ENCODE data around the gene SPAG17. TPM values are rescaled to one million over a fixed set of nuclear protein-coding genes. Genes with fewer than 3 reads are reported as not detected.

The SPAG17 gene
- total and polyA plus RNA-seq, 2 experiments from 2014 or later = 1.0 to 1.1 TPM

DNA sequence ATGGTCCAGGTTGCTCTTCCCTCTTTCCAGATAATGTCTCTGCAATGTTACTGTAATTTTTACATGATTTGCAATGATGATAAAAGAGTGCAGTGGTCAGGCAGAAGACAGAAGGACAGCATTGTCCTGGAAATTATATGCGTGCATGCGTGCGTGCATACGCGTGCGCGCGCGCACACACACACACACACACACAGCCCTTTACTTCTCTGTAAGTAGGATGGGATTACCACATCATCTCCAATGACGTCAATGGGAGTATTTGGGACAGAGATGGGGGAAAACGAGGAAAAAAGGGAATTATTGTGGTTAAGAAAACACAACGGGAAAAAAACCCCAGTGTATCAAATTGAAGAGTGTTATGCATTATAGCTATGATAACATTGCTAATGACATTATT lies 99.7 kb downstream of the SPAG17 start:
- Mint-ChIP-seq H3K27ac (no peak overlapping the region), H3K4me1 (peaks cover 11% of the 10 kb centered on the region), H3K27me3 (ENCODE audit: insufficient read depth, low read depth, poor library complexity) (peaks cover 3% of the 10 kb centered on the region), H3K4me3 (no peak overlapping the region), H3K36me3 (ENCODE audit: low read depth) (no peaks in the 10 kb centered on the region), H3K9me3 (no peaks in the 10 kb centered on the region)
- no peaks in the 10 kb centered on the region for H3F3A ChIP-seq (replicated peaks; ENCODE audit: low read depth)
- no peak overlapping the region for H3K4me2 ChIP-seq
- H3K36me3 ChIP-seq (ENCODE audit: insufficient read depth) = no peaks in the 10 kb centered on the region
- no peak overlapping the region for H3K4me3 ChIP-seq
- peaks cover 15% of the 10 kb centered on the region for H3K4me1 ChIP-seq (ENCODE audit: insufficient read depth)
- no peaks in the 10 kb centered on the region for H3K27me3 ChIP-seq (ENCODE audit: insufficient read depth)
- H3K27ac ChIP-seq (ENCODE audit: low read depth) = no peak overlapping the region
- ATAC-seq (no peak), DNase-seq (ENCODE audit: low spot score) (no peak)
- no peaks in the 10 kb centered on the region for H4K20me1 ChIP-seq (replicated peaks; ENCODE audit: insufficient read depth)
- no peak overlapping the region for H2AFZ ChIP-seq
- no peaks in the 10 kb centered on the region for H3K9me2 ChIP-seq (ENCODE audit: insufficient read depth)
- H3K79me2 ChIP-seq (replicated peaks; ENCODE audit: insufficient read depth) = no peaks in the 10 kb centered on the region
- TF ChIP-seq EZH2phosphoT487 (IDR thresholded peaks at IDR 0.05; ENCODE audit: unreplicated experiment) (no peak), STAT1 (IDR thresholded peaks at IDR 0.05; ENCODE audit: unreplicated experiment) (no peak), EZH2 (IDR thresholded peaks at IDR 0.05; ENCODE audit: low read depth, unreplicated experiment) (no peak)
- TF ChIP-seq, protein P1, sequence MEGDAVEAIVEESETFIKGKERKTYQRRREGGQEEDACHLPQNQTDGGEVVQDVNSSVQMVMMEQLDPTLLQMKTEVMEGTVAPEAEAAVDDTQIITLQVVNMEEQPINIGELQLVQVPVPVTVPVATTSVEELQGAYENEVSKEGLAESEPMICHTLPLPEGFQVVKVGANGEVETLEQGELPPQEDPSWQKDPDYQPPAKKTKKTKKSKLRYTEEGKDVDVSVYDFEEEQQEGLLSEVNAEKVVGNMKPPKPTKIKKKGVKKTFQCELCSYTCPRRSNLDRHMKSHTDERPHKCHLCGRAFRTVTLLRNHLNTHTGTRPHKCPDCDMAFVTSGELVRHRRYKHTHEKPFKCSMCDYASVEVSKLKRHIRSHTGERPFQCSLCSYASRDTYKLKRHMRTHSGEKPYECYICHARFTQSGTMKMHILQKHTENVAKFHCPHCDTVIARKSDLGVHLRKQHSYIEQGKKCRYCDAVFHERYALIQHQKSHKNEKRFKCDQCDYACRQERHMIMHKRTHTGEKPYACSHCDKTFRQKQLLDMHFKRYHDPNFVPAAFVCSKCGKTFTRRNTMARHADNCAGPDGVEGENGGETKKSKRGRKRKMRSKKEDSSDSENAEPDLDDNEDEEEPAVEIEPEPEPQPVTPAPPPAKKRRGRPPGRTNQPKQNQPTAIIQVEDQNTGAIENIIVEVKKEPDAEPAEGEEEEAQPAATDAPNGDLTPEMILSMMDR (conservative IDR thresholded peaks at IDR 0.05; ENCODE audit: low read depth in 2 of 2) = no peak
- TF ChIP-seq, protein P2, sequence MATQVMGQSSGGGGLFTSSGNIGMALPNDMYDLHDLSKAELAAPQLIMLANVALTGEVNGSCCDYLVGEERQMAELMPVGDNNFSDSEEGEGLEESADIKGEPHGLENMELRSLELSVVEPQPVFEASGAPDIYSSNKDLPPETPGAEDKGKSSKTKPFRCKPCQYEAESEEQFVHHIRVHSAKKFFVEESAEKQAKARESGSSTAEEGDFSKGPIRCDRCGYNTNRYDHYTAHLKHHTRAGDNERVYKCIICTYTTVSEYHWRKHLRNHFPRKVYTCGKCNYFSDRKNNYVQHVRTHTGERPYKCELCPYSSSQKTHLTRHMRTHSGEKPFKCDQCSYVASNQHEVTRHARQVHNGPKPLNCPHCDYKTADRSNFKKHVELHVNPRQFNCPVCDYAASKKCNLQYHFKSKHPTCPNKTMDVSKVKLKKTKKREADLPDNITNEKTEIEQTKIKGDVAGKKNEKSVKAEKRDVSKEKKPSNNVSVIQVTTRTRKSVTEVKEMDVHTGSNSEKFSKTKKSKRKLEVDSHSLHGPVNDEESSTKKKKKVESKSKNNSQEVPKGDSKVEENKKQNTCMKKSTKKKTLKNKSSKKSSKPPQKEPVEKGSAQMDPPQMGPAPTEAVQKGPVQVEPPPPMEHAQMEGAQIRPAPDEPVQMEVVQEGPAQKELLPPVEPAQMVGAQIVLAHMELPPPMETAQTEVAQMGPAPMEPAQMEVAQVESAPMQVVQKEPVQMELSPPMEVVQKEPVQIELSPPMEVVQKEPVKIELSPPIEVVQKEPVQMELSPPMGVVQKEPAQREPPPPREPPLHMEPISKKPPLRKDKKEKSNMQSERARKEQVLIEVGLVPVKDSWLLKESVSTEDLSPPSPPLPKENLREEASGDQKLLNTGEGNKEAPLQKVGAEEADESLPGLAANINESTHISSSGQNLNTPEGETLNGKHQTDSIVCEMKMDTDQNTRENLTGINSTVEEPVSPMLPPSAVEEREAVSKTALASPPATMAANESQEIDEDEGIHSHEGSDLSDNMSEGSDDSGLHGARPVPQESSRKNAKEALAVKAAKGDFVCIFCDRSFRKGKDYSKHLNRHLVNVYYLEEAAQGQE (IDR thresholded peaks at IDR 0.05; ENCODE audit: unreplicated experiment) = no peak
- TF ChIP-seq, protein P3, sequence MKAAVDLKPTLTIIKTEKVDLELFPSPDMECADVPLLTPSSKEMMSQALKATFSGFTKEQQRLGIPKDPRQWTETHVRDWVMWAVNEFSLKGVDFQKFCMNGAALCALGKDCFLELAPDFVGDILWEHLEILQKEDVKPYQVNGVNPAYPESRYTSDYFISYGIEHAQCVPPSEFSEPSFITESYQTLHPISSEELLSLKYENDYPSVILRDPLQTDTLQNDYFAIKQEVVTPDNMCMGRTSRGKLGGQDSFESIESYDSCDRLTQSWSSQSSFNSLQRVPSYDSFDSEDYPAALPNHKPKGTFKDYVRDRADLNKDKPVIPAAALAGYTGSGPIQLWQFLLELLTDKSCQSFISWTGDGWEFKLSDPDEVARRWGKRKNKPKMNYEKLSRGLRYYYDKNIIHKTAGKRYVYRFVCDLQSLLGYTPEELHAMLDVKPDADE (IDR thresholded peaks at IDR 0.05) = no peak
- TF ChIP-seq, protein P4, sequence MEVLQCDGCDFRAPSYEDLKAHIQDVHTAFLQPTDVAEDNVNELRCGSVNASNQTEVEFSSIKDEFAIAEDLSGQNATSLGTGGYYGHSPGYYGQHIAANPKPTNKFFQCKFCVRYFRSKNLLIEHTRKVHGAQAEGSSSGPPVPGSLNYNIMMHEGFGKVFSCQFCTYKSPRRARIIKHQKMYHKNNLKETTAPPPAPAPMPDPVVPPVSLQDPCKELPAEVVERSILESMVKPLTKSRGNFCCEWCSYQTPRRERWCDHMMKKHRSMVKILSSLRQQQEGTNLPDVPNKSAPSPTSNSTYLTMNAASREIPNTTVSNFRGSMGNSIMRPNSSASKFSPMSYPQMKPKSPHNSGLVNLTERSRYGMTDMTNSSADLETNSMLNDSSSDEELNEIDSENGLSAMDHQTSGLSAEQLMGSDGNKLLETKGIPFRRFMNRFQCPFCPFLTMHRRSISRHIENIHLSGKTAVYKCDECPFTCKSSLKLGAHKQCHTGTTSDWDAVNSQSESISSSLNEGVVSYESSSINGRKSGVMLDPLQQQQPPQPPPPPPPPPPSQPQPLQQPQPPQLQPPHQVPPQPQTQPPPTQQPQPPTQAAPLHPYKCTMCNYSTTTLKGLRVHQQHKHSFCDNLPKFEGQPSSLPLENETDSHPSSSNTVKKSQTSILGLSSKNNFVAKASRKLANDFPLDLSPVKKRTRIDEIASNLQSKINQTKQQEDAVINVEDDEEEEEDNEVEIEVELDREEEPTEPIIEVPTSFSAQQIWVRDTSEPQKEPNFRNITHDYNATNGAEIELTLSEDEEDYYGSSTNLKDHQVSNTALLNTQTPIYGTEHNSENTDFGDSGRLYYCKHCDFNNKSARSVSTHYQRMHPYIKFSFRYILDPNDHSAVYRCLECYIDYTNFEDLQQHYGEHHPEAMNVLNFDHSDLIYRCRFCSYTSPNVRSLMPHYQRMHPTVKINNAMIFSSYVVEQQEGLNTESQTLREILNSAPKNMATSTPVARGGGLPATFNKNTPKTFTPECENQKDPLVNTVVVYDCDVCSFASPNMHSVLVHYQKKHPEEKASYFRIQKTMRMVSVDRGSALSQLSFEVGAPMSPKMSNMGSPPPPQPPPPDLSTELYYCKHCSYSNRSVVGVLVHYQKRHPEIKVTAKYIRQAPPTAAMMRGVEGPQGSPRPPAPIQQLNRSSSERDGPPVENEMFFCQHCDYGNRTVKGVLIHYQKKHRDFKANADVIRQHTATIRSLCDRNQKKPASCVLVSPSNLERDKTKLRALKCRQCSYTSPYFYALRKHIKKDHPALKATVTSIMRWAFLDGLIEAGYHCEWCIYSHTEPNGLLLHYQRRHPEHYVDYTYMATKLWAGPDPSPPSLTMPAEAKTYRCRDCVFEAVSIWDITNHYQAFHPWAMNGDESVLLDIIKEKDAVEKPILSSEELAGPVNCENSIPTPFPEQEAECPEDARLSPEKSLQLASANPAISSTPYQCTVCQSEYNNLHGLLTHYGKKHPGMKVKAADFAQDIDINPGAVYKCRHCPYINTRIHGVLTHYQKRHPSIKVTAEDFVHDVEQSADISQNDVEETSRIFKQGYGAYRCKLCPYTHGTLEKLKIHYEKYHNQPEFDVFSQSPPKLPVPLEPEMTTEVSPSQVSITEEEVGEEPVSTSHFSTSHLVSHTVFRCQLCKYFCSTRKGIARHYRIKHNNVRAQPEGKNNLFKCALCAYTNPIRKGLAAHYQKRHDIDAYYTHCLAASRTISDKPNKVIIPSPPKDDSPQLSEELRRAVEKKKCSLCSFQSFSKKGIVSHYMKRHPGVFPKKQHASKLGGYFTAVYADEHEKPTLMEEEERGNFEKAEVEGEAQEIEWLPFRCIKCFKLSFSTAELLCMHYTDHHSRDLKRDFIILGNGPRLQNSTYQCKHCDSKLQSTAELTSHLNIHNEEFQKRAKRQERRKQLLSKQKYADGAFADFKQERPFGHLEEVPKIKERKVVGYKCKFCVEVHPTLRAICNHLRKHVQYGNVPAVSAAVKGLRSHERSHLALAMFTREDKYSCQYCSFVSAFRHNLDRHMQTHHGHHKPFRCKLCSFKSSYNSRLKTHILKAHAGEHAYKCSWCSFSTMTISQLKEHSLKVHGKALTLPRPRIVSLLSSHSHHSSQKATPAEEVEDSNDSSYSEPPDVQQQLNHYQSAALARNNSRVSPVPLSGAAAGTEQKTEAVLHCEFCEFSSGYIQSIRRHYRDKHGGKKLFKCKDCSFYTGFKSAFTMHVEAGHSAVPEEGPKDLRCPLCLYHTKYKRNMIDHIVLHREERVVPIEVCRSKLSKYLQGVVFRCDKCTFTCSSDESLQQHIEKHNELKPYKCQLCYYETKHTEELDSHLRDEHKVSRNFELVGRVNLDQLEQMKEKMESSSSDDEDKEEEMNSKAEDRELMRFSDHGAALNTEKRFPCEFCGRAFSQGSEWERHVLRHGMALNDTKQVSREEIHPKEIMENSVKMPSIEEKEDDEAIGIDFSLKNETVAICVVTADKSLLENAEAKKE (CRISPR knock-in tag; IDR thresholded peaks at IDR 0.05) = no peak
